Retina (tissue), 1 donor: ENCODE results near the gene GNAI2.
"Not testable (repeated sequence)": the region's sequence is repeated elsewhere in the genome, so short reads cannot be mapped to it uniquely, and the experiment has no call there.

Source experiments
- DNase-seq: peaks from one replicate; pipeline ENCODE4 v3.0.0-alpha.2; 2016

The GNAI2 gene

DNA sequence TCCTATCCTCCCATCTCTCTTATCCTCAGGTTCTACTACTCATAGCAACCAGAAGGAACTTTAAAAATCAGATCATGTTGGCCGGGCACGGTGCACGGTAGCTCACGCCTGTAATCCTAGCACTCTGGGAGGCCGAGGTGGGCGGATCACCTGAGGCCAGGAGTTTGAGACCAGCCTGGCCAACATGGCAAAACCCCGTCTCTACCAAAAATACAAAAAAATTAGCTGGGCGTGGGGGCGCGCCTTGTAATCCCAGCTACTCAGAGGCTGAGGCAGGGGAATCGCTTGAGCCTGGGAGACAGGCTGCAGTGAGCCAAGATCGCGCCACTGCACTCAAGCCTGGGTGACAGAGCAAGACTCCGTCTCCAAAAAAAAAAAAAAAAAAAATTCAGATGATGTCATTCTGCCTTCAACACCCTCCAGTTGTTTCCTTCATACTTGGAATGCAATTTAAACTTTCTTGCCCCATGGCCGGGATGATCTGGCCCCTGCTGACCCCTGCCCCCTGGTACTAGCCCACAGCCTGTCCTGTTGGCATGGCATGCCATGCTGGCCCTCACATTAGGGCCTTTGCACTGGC is 7.7 kb upstream of the GNAI2 start:
- DNase-seq, result not testable (repeated sequence)

DNA sequence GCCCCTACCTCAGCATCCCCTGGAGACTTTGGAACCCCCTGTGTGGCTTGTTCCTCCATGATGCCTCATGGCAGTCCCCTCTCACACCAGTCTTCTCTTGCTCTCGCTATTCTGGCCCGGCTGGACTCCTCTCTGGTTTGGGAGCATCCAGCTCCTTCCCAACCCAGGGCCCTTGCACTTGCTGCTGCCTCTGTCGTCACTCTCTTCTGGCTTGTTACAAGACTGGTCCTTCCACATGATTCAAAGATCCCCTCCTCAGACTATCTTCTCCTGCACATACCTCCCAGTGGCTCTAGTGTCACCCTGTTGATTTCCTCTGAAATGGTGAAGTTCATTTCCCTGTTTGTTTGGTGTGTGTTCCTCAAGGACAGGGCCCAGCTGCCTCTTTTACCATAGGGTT is 6.5 kb upstream of the GNAI2 start:
- no peak for DNase-seq

DNA sequence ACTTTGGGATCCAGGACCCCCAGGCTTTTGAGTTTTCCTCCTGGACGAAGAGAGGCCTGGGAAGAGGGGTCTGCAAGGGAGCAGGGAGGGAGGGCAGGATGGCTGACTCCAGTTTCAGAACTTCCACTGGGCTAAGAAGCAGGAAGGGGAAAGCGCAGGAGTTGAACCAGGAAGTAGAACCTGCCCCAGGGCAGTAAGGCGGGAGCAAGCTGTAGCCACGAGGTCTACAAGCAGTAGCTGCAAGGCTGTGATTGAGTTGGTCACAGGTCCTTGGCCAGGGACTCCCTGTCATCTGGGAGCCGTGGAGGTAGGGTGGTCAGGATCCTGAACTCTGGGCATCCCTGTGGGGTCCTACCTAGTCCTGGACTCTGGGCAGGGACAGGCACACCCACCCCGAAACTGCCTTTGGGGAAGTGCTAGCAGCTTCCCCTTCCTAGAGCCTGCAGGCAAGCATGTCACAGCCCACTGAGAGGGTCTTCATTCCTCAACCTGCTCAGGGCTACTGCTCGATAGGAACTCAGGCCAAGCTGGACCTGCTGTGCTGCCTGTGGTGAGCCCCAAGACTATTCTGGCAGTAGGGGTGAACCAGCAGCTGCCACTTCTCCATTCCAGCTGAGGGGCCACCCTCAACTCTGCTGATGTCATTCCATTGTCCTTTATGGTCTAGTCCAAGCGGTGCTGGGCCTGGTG is 5.8 kb upstream of the GNAI2 start:
- DNase-seq, result no peak

DNA sequence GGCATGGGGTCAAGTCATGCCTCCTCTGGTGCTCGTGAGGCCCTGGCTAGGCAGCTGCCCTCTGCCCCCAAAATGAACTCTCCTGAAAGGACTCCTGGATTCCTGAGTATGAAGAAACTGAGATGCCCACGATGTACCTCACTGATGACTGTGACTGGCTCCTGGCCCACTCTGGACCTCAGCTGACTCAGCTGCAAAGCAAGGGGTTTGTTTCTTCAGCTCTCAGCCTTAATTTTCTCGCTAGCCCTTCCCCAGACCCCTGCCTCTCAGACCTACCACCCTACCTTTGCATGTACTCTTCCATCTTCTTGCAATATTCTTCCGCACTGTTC is 5.2 kb upstream of the GNAI2 start:
- DNase-seq, result no peak

DNA sequence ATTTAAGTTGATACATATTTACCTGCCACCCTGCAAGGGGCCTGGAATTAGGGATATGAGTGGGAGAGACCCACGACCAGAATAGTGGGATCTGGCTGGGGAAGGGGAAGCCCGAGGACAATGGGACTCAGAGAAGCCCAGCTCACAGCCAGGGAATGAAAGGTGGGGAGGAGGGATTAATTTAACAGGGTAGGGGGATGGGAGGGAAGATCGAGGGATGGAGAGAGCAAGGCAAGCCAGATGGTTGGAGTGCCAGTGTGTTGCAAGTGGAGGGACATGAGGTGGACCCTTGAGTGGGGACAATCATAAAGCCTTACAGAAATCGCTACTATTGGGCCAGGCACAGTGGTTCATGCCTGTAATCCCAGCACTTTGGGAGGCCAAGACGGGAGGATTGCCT is 4.4 kb upstream of the GNAI2 start:
- DNase-seq, result no peak

DNA sequence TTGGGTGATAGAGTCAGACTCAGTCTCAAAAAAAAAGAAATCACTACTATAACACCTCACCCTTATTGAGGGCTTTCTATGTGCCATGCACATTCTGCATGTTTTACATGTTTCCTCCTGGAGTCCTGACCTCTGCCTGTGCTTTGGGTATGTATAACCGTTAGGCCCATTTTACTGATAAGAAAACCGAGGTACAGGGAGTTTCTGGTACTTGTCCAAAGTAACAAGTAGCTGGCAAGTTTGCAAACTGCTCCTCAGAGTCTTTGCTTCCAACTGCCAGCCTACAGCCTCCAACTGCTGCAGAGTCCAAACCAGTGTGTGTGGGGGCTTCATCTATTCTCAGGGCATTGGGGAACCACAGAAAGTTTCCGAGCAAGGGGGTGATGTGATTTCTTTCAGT is 3.7 kb upstream of the GNAI2 start:
- DNase-seq, result no peak

DNA sequence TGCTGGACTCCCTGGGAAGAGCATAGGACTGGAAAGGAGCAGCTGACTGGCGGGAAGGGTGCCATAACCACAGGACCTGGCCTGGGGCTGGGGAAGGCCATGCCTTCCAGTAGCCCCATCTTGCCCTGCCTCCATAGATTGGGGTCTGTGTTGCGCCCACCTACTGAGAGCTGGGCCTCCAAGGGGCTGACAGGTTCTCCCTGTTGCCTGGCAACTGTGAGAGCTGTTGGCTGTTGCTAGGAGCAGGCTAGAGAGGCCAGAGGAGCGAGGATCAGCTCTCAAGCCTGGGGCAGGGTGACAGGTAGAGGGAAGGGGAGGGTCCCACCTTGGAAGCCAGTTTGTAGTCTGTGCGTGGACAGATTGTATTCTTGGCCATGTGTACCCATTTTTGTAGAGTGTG is 2.8 kb upstream of the GNAI2 start:
- DNase-seq, result peak; percentile 75

DNA sequence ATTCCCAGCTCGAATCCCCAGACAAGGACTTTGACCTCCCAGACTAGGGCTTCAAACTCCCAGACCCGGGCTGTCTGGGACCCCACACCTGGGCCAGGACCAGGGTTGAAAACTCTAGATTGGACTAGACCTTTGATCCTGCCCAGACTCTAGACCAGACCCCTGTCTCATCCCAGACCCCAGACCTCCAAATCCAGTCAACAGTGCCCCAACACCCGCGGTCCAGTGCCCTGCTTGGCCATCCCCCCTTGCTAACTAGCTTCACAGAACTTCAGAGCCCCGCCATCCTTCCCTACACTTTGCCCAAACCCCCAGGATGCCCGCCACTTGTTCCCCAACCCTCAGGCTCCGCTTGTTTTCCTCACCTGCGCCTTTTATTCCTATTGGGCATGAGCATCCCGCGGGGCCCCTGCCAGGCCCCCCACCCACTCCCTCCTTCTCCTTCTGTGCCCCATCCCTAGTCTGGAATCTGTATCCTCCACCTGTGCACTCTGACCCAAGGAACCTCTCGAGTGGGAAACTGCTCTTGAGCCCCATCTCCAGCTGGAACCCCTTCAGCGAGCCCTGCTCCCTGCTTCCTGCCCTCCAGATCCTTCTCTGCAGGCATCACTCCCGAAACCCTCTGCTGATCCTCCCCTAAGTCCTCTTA is 604 bp downstream of the GNAI2 start:
- DNase-seq, result no peak

DNA sequence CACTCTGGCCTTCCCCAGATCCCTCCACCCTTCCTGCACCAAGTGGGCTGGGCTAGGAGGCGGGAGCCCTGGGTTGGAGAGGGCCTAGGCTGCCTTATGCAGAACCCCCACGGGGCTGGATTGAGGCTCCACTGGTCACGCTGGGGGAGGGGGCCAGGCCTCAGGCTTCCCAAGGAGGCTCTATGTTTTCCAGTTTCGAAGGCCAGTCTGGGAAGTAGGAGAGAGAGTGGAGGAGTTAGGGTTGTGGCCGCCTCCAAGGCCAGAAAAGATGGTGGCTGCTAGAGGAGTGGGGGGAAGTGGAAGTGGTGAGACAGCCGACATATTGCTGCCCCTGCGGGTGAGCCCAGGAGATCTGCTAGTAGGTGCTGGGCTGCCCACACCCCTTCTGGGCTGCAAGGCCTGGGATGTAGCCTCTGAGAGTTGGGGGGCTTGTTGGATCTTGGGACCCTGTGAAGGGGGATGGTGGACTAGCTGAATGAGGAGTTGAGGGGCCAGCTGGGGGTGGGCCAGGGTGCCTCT is 1.2 kb downstream of the GNAI2 start:
- peak; percentile 58 for DNase-seq

DNA sequence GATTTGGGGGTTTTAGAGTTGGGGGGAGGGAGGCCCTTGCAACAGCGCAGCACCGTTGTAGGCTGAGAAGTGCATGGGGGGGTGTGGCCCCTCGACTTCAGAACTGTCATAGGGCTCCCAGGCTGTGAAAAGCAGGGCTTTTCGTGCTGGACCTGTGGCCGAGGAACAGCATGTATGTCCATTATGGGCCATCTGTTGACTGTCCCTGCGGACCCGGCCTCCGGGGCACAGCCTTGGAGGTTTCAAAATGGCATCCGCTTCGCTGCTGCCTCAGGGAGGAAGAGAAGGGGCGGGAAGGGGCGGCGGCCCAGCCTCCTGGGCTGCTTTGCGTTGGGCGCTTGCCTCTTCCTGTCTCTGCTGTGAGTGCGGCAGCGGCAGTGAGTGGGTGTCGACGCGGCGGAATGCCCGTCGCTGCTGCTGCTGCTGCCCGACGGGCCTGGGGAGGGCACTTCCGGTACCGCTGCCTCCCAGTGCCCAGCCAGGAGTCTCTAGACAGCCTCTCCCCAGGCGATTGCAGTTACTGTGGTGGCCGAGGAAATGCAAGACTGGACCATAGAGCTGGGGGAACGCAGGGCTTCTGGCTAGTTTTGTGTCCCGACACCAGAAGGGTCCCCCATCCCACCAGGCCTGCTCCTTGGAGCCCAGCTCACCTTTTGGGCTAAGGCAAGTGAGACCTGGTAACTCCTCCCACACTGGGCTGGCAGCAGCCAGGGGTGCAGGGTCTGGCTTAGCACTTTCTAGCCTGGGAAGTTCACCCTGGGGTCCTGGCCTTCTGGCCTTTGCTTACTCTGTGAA is 1.9 kb downstream of the GNAI2 start:
- DNase-seq, result peak; percentile 76

DNA sequence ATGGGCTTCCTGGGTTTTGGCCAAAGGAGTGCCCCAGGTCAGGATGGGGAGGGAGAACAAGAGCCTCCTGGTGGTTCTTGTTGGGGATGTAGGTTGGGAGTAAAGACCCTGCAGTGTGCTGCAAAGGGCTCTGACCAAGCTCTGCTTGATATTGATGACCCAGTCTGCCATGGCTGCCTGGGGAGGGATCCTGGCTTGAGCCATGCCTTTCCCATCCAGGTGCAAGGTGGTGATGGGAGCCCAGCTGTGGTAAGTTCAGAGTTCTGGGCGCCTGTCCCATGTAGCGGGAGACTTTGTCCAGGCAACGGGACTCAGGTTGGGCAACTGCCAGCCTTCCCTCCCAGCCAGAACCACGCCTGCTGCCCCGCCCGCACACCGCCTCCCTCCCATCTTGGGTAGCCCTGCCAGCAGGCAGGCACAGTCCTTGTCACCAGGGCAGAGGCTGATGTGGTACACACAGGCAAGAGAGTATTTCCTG is 2.6 kb downstream of the GNAI2 start:
- no peak for DNase-seq

DNA sequence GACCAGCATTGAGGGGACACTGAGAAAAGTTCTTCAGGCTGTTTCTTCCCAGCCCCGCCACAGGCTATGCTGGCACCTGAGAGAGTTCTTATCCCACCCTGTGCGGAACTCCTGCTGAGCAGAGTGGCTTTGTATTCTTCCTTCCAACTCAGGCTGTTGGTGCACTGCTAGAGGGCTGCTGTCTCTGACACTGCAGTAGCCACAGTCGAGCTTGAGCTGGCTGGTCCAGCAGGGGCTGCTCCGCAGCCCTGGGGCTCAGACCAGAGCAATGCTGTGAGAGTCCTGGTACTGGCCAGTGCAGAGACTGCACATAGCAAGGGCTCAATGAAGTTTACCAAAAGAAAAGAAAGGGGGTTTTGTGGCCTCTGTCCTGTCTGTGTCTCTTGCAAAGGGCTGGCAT is 3.6 kb downstream of the GNAI2 start:
- no peak for DNase-seq

DNA sequence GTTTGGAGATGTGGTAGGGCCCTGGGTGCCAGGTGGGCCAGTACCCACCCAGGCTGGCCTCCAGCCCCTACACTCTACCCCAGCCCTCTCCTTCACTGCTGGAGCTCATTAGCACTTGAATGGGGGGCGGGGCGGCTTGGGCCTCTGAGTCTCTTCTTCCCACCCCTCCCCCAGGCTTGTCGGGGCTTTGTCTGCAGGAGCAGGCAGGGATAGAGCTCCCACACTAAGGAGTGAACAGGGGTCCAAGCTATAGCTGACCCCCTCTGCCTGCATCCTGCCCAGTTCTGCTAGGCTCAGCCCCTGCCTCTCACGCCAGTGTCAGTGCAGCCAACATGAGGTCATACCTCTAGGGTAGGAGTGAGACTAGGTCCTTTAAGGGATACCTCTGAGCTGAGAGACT is 5.2 kb downstream of the GNAI2 start:
- DNase-seq, result peak; percentile 89

DNA sequence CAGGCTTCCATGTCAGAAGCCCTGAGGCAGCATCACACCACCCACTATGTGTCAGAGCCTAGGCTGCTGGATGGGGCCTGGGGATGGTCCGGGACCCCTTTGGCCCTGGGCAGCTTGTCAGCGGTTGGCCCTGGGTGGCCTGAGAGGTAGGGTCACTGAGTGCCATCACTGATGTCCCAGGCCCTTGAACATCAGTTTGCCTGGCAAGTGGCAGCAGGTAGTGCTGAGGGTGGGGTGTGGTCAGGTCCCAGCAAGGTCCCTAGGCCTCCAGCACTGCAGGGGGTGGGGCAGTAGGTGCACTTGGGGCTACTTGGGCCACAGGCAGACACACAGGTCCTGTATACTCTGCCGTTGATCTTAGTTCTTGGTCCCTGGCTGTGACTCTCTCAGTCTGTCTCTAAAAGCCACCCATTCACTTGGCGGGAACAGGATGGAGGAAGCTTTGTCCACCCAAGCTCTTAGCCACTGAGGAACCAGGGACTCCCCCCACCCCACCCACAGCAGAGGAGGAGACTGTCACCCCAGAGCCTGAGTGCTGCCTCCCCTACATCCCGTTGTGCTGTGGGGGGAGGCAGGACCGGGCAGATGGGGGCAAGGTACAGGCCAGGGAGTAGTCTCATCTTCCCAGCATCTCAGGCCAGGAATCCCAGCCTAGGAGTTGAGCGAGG is 5.8 kb downstream of the GNAI2 start:
- DNase-seq, result no peak

DNA sequence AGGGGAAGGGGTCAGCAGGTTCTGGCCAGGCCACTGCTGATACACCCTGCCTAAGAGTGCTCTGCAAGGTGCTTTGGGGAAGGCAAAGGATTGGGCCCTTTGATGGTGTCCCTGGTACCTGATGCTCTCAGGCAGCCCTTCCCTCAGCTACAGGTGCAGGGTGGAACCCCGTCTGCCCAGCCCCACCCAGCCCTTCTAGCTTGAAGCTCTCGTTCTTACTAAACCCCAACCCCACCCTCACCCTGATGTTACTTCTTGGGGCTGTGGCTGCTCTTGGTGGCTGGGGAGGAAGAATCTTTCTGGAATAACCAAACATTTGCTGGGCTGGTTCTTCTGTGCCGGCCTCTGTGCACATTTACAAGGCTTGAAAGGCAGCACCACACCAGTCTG is 6.4 kb downstream of the GNAI2 start:
- no peak for DNase-seq

DNA sequence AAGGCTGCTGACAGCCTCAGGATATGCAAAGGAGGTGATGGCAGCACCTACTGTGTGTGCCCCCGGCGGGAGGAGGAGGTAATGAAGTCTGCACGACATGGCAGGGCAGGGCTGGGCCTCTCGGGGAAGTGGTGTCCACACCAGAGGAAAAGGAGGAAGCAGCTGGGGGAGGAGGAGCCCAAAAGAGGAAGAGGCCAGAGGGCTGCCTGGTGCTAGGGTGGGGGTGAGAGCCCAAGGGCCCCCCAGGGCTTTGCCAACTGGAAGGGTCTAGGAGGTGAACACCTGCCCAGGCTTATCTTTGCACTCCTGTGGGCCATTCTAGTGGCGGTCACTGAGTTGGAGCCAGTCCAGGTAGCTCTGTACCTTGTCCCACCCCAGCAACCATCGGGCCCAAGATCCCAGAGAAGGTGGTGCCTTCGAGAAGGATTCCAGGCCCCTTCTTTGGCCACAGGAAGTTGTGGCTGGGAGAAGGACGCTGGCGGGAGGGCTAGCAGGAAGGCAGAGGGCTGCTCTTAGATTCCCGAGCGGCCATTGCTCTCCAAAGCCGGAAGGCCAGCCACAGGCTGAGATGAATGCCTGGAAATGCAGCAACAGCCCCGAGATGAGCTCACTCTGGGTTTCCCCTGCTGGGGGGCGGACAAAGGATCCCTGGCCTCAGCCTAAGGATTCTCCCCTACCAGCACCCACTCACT is 7.0 kb downstream of the GNAI2 start:
- no peak for DNase-seq

DNA sequence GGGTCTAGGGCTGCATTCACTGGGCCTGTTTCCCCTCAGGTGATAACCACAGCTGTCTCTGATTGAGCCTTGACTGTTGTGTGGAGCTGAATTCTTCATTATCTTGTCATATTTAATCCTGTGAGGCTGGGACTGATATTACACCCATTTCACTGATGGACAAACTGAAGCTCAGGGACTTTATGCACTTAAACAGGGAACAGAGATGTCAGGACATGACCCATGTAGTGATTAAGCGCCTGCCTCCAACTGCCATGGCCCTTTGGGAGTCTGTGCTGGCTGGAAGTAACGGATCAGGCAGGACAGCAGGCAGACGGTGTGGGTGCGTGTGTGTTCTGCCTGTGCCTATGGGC is 7.5 kb downstream of the GNAI2 start:
- DNase-seq, result no peak

DNA sequence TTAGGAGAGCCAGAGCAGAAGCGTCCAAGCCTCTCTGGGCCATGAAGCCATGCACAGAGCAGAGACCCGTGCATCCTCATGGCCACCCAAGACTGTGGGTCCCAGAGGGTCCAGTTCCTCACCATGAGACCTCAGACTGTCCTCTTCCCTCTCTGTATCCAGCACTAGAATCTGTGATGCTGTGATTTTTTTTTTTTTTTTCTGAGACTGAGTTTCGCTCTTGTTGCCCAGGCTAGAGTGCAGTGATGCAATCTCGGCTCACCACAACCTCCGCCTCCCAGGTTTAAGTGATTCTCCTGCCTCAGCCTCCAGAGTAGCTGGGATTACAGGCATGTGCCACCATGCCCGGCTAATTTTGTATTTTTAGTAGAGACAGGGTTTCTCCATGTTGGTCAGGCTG is 8.8 kb downstream of the GNAI2 start:
- not testable (repeated sequence) for DNase-seq

DNA sequence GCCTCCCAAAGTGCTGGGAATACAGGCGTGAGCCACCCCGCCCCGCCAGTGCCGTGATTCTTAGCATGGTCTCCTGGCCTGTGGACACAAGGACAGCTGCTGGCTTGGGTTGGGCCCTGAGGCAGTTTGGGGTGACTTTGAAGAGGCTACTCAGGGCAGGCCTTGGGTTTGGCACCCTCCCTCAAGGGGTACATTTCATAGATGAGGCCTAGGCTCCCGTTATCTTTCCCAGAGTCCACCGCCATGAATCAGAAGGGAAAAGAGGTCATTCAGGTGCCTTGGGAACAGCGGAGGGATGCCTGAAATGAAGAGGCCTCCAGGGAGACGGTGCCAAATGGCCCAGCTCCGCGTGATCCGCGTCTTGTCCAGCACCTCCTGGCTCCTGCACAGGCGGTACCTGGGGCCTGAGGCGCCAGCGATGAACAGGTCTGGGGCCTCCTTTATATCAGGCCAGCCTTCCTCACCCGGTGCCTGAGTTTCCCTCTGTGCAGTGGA is 9.3 kb downstream of the GNAI2 start:
- no peak for DNase-seq

DNA sequence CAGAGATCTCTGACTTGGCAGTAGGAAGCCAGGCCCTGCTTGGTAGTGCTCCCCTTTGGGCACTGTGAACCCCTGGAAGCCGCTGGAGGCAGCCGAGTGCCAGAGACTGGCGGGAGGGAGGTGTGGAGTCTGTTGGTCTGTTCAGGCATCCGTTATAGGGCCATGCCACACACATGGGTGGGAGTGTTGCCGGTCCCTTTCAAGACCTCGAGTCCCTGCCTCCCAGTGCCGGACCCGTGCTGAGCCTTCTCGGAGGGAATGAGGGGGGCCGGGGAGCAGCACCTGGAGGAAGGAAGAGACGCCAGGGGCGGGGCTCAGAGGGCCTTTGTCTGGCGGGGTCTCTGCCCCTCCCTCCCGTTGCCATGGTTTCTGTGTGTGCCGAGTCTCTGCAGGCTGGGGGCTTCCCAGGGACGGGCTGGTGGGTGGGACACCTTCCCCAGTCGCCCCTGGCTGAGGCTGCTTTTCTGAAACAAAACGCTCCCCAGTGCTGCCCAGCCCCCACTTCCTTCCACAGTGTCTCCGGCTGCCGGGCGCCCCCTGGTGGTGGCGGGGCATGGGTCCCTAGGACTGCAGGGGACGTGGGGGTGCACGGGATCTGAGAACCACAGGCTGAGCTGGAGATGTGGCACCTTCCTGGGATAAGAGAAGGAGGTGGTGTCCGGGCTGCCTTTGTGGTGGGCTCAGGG is 10.0 kb downstream of the GNAI2 start:
- peak; percentile 96 for DNase-seq

DNA sequence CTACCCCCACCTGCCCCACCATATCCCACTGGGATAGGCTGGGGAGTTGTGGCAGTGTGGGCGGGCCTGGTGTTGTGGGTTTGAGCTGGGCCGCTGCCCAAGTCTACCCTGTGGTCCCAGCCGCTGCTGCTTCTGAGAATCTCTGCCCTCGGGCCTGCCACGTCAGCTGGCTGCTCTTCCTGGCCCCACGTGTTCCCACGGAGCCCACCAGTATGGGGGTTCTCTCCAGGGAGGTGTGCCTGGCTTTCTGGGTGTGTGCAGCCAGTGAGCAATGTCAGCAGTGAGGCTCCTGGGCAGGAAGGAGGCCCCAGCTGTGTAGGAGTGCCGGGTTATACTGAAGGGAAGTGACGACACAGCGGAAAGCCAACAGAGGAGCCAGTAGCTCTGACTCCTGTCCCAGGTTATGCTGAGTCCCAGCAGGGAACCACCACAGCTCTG is 10.5 kb downstream of the GNAI2 start:
- no peak for DNase-seq

DNA sequence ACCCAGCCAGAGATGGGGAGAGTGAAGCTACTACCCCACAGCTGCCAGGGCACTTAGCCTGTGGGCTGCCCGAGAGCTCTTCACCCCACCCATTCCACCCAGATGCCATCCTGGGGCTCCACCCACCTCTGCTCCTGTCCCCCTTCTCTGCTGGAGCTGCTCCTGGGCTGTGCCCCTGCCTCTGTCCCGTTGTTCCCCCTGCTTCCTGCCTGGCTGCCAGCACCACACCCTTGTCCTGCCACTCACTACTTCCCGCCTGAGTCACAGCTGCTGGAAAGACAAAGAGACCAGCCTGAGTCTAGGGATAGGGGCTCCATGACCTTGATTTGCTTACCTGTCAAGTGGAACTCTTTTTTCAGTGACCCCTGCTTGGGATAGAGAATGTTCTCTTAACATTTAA is 12.4 kb downstream of the GNAI2 start:
- DNase-seq, result no peak
